ENCODE results near the gene C6orf58. TPM values are rescaled to one million over a fixed set of nuclear protein-coding genes. Genes with fewer than 3 reads are reported as not detected.

C6orf58 gene
- total RNA-seq, 1 experiment from 2014 or later, result not detected

DNA sequence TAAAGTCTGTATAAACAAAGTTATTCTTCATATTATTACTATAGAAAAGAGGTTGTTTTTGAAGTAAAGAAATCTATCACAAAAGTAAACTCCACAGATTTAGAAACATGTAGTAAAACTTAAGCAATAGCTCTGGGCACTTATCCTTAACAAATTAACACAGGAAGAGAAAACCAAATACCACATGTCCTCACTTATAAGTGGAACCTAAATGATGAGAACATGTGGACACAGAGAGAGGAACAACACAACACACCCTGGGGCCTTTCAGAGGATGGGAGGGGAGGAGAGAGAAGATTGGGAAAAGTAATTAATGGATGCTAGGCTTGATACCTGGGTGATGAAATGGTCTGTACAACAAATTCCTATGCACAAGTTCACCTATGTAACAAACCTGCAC, 57.2 kb downstream of the C6orf58 start:
- DNase-seq (ENCODE audit: low spot score) (no peak), ATAC-seq (no peak)
- no peaks in the 10 kb centered on the region for H3K9me3 Mint-ChIP-seq
- no peaks in the 10 kb centered on the region for H3K4me1 Mint-ChIP-seq
- ChIA-PET CTCF (no interaction called here), POLR2A (no interaction called here)
- TF ChIP-seq, protein P1, sequence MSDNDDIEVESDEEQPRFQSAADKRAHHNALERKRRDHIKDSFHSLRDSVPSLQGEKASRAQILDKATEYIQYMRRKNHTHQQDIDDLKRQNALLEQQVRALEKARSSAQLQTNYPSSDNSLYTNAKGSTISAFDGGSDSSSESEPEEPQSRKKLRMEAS (CRISPR knock-in tag; IDR thresholded peaks at IDR 0.05), result no peak
- TF ChIP-seq, protein P2, sequence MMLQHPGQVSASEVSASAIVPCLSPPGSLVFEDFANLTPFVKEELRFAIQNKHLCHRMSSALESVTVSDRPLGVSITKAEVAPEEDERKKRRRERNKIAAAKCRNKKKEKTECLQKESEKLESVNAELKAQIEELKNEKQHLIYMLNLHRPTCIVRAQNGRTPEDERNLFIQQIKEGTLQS (CRISPR knock-in tag; conservative IDR thresholded peaks at IDR 0.05), result no peak
- TF ChIP-seq OVOL2 (CRISPR knock-in tag; IDR thresholded peaks at IDR 0.05; ENCODE audit: borderline replicate concordance) (no peak), SP1 (CRISPR knock-in tag; conservative IDR thresholded peaks at IDR 0.05) (no peak), JUN (CRISPR knock-in tag; IDR thresholded peaks at IDR 0.05) (no peak), EMX1 (CRISPR knock-in tag; IDR thresholded peaks at IDR 0.05) (no peak), GABPB1 (CRISPR knock-in tag; IDR thresholded peaks at IDR 0.05) (no peak), CBFB (CRISPR knock-in tag; IDR thresholded peaks at IDR 0.05; ENCODE audit: low read depth) (no peak), RORB (CRISPR knock-in tag; IDR thresholded peaks at IDR 0.05) (no peak), ZNF423 (CRISPR knock-in tag; IDR thresholded peaks at IDR 0.05) (no peak), CREM (CRISPR knock-in tag; IDR thresholded peaks at IDR 0.05) (no peak), HMGA2 (CRISPR knock-in tag; IDR thresholded peaks at IDR 0.05) (no peak)
- TF ChIP-seq, protein P3, sequence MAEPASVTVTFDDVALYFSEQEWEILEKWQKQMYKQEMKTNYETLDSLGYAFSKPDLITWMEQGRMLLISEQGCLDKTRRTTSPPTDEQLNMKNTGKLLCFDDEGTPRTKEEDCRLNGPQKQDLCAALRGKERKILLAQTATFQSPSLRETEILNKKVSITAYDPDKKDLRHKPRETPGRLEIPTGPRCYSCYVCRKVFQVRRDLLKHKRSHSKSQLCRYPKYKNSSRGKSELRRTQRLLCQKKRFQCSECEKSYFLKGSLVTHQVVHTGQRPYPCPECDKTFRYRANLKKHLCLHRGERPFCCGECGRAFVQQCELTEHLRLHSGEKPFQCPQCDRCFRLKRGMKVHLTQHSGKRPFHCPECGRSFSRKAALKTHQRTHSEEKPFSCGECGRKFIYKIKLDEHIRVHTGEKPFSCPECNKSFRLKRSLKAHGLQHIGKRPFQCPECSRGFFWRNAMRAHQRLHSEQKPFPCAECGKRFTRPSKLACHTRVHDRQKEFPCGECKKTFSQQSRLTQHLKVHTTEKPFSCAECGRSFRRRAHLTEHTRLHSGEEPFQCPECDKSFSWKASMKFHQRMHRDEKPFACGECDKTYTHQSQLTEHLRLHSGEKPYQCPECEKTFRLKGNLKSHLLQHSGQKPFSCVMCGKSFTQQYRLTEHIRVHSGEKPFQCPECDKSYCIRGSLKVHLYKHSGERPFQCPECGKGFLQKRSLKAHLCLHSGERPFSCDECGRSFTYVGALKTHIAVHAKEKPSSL (CRISPR knock-in tag; conservative IDR thresholded peaks at IDR 0.05), result no peak
- TF ChIP-seq, protein P4, sequence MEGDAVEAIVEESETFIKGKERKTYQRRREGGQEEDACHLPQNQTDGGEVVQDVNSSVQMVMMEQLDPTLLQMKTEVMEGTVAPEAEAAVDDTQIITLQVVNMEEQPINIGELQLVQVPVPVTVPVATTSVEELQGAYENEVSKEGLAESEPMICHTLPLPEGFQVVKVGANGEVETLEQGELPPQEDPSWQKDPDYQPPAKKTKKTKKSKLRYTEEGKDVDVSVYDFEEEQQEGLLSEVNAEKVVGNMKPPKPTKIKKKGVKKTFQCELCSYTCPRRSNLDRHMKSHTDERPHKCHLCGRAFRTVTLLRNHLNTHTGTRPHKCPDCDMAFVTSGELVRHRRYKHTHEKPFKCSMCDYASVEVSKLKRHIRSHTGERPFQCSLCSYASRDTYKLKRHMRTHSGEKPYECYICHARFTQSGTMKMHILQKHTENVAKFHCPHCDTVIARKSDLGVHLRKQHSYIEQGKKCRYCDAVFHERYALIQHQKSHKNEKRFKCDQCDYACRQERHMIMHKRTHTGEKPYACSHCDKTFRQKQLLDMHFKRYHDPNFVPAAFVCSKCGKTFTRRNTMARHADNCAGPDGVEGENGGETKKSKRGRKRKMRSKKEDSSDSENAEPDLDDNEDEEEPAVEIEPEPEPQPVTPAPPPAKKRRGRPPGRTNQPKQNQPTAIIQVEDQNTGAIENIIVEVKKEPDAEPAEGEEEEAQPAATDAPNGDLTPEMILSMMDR (IDR thresholded peaks at IDR 0.05), result no peak
- TF ChIP-seq, protein P5, sequence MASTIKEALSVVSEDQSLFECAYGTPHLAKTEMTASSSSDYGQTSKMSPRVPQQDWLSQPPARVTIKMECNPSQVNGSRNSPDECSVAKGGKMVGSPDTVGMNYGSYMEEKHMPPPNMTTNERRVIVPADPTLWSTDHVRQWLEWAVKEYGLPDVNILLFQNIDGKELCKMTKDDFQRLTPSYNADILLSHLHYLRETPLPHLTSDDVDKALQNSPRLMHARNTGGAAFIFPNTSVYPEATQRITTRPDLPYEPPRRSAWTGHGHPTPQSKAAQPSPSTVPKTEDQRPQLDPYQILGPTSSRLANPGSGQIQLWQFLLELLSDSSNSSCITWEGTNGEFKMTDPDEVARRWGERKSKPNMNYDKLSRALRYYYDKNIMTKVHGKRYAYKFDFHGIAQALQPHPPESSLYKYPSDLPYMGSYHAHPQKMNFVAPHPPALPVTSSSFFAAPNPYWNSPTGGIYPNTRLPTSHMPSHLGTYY (CRISPR knock-in tag; IDR thresholded peaks at IDR 0.05), result no peak
- TF ChIP-seq, protein P6, sequence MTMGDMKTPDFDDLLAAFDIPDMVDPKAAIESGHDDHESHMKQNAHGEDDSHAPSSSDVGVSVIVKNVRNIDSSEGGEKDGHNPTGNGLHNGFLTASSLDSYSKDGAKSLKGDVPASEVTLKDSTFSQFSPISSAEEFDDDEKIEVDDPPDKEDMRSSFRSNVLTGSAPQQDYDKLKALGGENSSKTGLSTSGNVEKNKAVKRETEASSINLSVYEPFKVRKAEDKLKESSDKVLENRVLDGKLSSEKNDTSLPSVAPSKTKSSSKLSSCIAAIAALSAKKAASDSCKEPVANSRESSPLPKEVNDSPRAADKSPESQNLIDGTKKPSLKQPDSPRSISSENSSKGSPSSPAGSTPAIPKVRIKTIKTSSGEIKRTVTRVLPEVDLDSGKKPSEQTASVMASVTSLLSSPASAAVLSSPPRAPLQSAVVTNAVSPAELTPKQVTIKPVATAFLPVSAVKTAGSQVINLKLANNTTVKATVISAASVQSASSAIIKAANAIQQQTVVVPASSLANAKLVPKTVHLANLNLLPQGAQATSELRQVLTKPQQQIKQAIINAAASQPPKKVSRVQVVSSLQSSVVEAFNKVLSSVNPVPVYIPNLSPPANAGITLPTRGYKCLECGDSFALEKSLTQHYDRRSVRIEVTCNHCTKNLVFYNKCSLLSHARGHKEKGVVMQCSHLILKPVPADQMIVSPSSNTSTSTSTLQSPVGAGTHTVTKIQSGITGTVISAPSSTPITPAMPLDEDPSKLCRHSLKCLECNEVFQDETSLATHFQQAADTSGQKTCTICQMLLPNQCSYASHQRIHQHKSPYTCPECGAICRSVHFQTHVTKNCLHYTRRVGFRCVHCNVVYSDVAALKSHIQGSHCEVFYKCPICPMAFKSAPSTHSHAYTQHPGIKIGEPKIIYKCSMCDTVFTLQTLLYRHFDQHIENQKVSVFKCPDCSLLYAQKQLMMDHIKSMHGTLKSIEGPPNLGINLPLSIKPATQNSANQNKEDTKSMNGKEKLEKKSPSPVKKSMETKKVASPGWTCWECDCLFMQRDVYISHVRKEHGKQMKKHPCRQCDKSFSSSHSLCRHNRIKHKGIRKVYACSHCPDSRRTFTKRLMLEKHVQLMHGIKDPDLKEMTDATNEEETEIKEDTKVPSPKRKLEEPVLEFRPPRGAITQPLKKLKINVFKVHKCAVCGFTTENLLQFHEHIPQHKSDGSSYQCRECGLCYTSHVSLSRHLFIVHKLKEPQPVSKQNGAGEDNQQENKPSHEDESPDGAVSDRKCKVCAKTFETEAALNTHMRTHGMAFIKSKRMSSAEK (CRISPR knock-in tag; IDR thresholded peaks at IDR 0.05; ENCODE audit: borderline replicate concordance), result no peak
- TF ChIP-seq, protein P7, sequence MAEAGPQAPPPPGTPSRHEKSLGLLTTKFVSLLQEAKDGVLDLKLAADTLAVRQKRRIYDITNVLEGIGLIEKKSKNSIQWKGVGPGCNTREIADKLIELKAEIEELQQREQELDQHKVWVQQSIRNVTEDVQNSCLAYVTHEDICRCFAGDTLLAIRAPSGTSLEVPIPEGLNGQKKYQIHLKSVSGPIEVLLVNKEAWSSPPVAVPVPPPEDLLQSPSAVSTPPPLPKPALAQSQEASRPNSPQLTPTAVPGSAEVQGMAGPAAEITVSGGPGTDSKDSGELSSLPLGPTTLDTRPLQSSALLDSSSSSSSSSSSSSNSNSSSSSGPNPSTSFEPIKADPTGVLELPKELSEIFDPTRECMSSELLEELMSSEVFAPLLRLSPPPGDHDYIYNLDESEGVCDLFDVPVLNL (CRISPR knock-in tag; IDR thresholded peaks at IDR 0.05; ENCODE audit: borderline replicate concordance, low read depth), result no peak
- H3K4me3 Mint-ChIP-seq, result no peak overlapping the region
- H3K36me3 Mint-ChIP-seq, result no peaks in the 10 kb centered on the region
- H3K27me3 Mint-ChIP-seq (ENCODE audit: low read depth), result no peaks in the 10 kb centered on the region
- H3K27ac Mint-ChIP-seq, result no peak overlapping the region
